Stimulated activated CD8-positive, alpha-beta memory T cell treated with anti-CD3 and anti-CD28 coated beads, Interleukin-7, amount 100 ng/mL, for 48 hours (primary cell): Measurements from ENCODE around the gene RFWD3.
"Not testable (repeated sequence)": the region's sequence is repeated elsewhere in the genome, so short reads cannot be mapped to it uniquely, and the experiment has no call there.

Experiments
- DNase-seq, 2 donors: peaks; one replicate each; pipeline ENCODE4 v3.0.0-alpha.2; 2020; ENCODE audit warnings: low read depth in 1 of 2; ENCODE audit errors: extremely low read depth in 1 of 2

Gene RFWD3

DNA sequence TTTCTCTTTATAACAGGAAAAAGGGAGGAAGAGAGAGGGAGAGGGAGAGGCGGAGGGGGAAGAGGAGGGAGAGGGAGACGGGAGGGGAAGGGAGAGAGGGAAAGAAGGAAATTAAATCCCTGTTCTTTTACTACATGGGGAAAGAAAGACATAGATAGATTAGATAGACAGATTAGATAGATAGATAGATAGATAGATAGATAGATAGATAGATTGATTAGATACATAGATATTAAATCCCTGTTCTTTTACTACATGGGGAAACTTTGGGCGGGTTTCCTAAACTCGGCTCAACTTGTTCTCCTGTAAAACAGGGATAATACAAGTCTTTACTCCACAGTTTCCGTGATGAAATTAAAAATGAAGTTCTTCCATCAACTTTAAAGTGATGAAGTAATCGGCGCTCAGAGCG is 661 bp downstream of the RFWD3 start:
- no peak for DNase-seq

GRCh38 chr16:74661064-74661463 is 5.6 kb downstream of the RFWD3 start:
- DNase-seq, result no peak

- DNase-seq, result no peak
Measured at GRCh38 chr16:74660383-74660782, 6.3 kb downstream of the RFWD3 start.

DNA sequence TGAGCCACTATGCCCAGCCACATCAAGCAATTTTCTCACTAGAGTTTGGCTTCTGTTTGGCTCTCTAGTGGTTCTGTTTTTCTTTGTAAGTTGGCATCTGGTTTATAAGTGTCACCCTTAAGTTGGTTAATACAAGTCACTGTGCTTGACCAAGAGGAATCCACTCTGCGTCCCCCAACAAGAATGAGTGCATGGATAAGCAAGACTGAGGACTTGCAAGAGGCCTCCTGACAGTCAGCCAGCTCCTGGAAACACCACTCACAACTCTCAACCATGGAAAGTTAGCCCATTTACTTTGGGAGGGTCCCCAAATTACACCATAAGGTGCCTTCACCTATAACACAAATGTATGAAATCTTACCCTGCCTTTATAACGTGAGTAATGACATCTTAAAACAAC is 7.6 kb downstream of the RFWD3 start:
- no peak for DNase-seq

DNA sequence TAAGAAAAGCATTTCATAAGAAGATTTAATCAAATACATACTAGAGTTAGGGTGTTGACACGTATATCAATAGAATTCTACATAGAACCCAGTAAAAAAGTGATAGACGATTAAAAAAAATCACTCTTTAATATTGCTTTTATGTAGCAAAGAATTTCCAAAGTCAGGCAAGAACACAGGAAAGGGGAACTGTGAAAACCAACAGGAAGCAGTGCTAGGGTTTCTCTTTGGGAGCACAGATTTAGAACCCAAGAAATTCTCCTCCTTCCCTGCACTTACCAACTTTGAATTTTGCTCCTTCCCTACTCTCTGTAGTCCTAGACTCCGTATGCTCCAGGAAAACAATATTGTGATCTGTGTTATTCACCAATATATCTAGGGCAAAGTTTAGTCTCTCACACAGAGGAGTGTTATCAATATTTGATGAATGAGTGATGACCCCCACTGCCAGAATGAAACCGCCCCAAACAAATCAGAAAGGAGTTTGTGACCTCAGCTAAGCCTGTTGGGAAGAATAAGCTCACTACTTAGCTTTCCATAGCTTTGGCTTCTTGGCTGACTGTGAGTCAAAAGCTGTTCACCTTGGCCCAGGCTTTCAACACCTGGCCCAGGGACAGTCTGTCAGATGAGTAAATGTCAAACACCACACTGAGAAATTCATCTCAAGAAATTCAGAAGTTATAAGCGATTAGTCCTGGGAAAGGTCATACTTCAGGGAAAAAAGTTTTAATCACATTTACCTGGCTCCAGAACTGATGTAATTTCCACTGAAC is 8.6 kb downstream of the RFWD3 start:
- no peak for DNase-seq

GRCh38 chr16:74654536-74655050 is 12.1 kb downstream of the RFWD3 start:
- no peak for DNase-seq

DNA sequence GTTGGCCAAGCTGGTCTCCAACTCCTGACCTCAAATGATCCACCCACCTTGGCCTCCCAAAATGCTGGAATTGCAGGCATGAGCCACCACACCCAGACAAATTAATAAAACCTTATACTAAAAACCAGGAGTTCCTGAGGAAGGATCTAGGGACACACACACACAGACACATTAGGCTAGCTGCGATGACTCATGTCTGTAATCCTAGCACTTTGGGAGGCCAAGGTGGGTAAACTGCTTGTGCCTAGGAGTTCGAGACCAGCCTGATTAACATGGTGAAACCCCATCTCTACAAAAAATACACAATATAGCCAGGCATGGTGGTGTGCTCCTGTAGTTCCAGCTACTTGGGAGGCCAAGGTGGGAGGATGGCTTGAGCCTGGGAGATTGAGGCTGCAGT is 13.8 kb downstream of the RFWD3 start:
- DNase-seq, result not testable (repeated sequence)

GRCh38 chr16:74652249-74652648 is 14.4 kb downstream of the RFWD3 start:
- no peak for DNase-seq

DNA sequence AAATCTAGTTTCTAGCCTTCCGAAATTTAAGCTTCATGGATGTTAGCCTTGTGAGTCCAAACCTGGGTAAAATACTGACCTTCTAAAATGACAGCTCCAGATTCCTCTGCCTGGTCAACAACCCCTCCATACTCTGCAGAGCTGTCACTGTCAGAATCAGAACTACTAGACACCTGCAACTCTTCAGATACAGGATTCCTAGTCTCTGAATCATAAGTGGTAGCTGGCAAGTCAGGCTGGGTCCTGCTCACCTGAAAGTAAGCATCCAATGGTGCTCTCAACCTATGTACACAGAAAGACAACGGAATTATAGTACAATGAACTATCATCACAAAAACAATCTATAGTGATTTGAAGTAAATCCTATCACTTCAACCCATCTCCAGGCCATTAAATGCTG is 14.8 kb downstream of the RFWD3 start:
- no peak for DNase-seq

- no peak for DNase-seq
Measured at GRCh38 chr16:74650966-74651567, 15.6 kb downstream of the RFWD3 start.

- no peak for DNase-seq
Measured at GRCh38 chr16:74649839-74650504, 16.7 kb downstream of the RFWD3 start.

GRCh38 chr16:74641969-74642368 is 24.7 kb downstream of the RFWD3 start:
- no peak for DNase-seq

- DNase-seq, result no peak
Measured at GRCh38 chr16:74637742-74638453, 28.8 kb downstream of the RFWD3 start.

GRCh38 chr16:74635303-74635702 is 31.4 kb downstream of the RFWD3 start:
- DNase-seq, result no peak

- no peak for DNase-seq
Measured at GRCh38 chr16:74633686-74634085, 33.0 kb downstream of the RFWD3 start.

GRCh38 chr16:74627506-74628220 is 39.0 kb downstream of the RFWD3 start:
- no peak for DNase-seq

GRCh38 chr16:74626741-74627416 is 39.8 kb downstream of the RFWD3 start:
- no peak for DNase-seq

DNA sequence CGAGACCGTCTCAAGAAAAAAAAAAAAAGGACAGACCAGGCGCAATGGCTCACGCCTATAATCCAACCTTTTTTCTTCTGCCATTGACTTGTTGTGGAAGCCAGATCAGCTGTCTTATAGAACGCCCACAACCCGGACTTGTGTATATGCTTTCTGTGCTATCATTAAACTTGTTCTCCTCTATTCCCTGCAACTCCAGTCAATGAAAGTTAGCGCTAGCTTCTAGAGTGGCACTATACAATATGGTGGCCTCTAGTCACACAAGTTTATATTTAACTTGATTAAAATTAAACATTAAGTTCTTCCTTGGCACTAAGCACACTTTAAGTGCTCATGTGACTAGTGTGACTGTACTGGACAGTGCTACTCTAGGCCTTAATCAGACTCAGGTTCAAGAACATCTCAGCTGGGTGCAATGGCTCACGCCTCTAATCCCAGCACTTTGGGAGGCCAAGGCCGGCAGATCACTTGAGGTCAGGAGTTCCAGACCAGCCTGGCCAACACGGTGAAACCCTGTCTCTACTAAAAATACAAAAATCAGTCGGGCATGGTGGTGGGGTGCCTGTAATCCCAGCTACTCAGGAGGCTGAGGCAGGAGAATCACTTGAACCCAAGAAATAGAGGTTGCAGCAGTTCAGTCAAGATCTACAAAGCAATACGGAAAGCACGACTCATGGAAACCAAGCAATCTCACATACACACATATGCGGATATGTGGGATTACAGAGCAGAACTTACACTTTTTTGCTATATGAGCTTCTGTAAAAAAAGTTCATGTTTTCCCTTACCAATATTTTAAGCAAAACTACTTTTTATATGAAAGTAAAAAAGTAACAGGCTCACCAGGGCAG is 41.0 kb downstream of the RFWD3 start:
- DNase-seq, result no peak

- no peak for DNase-seq
Measured at GRCh38 chr16:74623839-74624235, 42.8 kb downstream of the RFWD3 start.
